Stimulated activated CD4-positive, alpha-beta T cell treated with anti-CD3 and anti-CD28 coated beads, TNF-alpha, amount 100 ng/mL, for 4 hours (primary cell): ENCODE measurements around the gene SEC14L5.
"Not testable (repeated sequence)": the region's sequence is repeated elsewhere in the genome, so short reads cannot be mapped to it uniquely, and the experiment has no call there.

ENCODE experiments used
- DNase-seq, 3 experiments: peaks; one replicate each; pipeline ENCODE4 v3.0.0-alpha.2; 2020; ENCODE audit warnings: low read depth in 3 of 3

The SEC14L5 gene

GRCh38 chr16:5036228-5037156, 78.4 kb downstream of the SEC14L5 start:
- DNase-seq = no peak

GRCh38 chr16:5040451-5040850, 82.3 kb downstream of the SEC14L5 start:
- DNase-seq = no peak

- no peak for DNase-seq
These were observed 83.5 kb downstream of the SEC14L5 start for GRCh38 chr16:5041600-5042133.

- no peak for DNase-seq
These were observed 84.5 kb downstream of the SEC14L5 start for GRCh38 chr16:5042574-5043171.

DNA sequence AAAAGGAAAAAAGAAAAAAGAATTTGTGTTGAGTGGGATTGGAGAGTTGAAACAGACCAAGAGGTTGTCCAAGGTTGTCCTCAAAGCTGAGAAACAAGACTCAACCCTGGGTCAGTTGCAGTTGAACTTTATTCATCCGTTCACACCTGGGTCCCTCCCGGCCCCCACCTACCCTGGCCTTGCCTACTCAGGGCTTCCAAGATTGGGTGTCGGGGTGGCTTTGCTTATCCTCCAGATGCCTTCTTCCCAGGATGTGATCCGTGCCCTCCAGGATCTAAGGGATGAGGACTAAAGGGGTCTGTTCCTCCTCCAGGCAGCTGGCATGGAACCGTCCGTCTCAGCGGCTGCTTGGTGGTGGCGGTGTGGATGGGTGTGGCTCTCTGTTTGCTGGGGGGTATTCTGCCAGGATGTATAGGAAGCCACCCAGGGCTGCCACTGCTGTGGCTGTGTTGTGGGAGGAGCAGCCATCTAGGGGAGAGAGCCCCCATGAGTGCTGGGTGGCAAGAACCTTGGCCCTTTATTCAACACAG, 85.9 kb downstream of the SEC14L5 start:
- no peak for DNase-seq

- DNase-seq = not testable (repeated sequence)
These were observed 86.5 kb downstream of the SEC14L5 start for GRCh38 chr16:5044581-5044980.

GRCh38 chr16:5045499-5046115, 87.5 kb downstream of the SEC14L5 start:
- DNase-seq = no peak

- DNase-seq = no peak
These were observed 88.8 kb downstream of the SEC14L5 start for GRCh38 chr16:5046914-5047313.

- DNase-seq = no peak
These were observed 97.0 kb downstream of the SEC14L5 start for GRCh38 chr16:5054876-5055865.

DNA sequence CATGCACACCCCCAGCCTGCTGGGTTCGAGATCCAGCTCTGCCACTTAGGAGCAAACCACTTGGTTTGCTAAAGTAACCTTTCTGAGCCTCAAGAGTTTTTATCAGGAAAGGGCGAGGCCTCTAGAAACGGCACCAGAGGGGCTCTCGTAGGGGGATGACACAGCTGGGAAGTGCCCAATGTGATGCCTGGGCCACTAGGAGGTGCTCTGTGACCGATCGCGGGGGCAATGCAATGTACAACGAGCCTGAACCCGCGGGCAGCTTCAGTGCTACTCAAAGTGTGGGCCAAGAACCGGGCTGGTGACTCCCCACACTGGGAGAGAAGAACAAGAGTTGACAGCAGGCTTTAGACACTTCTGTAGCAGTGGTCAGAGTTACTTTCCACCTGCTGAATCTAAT, 98.2 kb downstream of the SEC14L5 start:
- DNase-seq = no peak

GRCh38 chr16:5058476-5058875, 100.3 kb downstream of the SEC14L5 start:
- DNase-seq = no peak

- DNase-seq = no peak
These were observed 101.4 kb downstream of the SEC14L5 start for GRCh38 chr16:5059386-5060072.

GRCh38 chr16:5060073-5060641, 102.0 kb downstream of the SEC14L5 start:
- no peak for DNase-seq

DNA sequence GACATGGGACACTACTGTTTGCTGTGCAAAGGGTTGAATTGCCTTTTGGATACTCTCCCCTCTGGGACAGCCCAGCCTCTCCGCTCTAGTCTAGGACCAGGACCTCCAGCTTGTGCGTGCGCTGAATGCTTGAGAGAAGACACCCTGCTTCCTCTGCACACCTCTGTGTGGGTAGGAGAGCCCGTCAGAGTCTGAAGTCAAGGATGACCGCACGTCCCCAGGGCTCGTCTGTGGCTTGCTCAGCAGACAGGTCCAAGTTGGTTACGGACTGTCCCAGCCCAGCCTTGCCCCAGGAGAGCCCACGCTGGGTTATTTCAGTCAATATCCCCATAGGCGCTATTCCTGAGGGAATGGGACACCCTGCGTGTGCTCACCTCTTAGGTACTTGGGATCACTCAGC, 103.9 kb downstream of the SEC14L5 start:
- DNase-seq = no peak

- DNase-seq = no peak
These were observed 104.9 kb downstream of the SEC14L5 start for GRCh38 chr16:5062790-5063765.

GRCh38 chr16:5064915-5065314, 106.8 kb downstream of the SEC14L5 start:
- DNase-seq = no peak

GRCh38 chr16:5065326-5065725, 107.2 kb downstream of the SEC14L5 start:
- no peak for DNase-seq

DNA sequence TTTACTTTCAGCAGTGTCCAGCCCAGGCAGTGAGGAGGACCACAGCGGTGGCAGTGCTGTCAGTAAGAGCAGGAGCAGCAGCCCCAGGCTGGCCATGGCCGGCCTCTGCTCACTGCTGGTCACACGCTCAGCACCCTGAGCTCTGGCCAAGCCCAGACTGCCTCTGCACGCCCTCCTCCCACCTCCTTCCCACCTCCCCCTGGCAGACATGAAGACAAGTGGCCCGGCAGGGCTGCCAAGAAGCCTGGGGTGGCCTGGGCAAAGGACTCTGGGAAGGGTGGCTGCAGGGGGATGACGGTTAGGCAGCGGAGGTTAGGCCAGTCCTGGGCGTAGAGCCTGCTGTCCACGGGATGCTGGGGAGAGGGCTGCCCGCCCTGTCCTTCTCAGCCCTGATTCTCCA, 107.7 kb downstream of the SEC14L5 start, which contains the start of gene C16orf89:
Gene C16orf89 (minus strand): TSS at position 144 of the 400 bp plus-strand sequence. CDS start 48 bp downstream, at position 96.
- DNase-seq = no peak

- DNase-seq = no peak
These were observed 108.4 kb downstream of the SEC14L5 start for GRCh38 chr16:5066511-5066910.
